Measurements from ENCODE around the gene NCOA3. TPM values are rescaled to one million over a fixed set of nuclear protein-coding genes. Genes with fewer than 3 reads are reported as not detected.
"Not testable (repeated sequence)": the region's sequence is repeated elsewhere in the genome, so short reads cannot be mapped to it uniquely, and the experiment has no call there.

Gene NCOA3
- polyA plus RNA-seq, 3 donors = 5.3 to 8.2 (median 8.2) TPM

DNA sequence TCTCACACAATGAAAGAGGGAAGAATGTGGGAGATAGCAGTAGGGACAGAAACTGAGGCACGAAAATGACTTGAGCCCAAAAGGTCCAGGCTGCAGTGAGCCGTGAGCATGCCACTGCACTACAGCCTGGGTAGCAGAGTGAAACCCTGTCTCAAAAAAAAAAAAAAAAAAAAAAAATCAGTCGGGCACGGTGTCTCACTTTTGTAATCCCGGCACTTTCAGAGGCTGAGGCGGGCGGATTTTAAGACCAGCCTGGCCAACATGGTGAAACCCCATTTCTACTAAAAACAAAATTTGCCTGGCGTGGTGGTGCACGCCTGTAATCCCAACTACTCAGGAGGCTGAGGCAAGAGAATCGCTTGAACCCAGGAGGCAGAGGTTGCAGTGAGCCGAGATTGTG lies 7.1 kb upstream of the NCOA3 start:
- 90 to 95% (median 92%) methylated on average over 11 of the region's 11 CpGs for WGBS, 3 donors
- H3K27ac ChIP-seq (ENCODE audit: low read depth, low read length) = not testable (repeated sequence)

DNA sequence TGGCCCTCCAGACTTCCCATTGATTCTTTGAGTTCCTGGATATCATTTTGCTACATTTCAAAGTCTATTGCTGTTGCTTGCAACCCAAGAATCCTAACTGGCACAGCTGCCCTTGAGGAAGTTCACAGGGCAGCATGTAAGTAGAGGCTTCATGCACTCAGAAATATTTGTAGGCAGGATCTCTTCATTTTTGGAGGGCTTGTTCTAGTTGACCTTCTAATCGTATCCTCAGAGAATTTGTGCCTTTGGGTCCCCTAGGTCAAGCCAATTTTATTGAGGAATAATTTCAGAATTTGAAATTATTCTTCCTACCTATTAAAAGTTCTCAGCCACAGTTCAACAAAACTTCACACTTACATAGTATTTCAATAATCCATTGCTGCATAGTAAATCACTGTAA lies 5.6 kb upstream of the NCOA3 start:
- no peak overlapping the region for H3K27ac ChIP-seq (ENCODE audit: low read depth, low read length)
- WGBS, 3 donors = 96 to 100% (median 97%) methylated on average over 1 of the region's 1 CpG

DNA sequence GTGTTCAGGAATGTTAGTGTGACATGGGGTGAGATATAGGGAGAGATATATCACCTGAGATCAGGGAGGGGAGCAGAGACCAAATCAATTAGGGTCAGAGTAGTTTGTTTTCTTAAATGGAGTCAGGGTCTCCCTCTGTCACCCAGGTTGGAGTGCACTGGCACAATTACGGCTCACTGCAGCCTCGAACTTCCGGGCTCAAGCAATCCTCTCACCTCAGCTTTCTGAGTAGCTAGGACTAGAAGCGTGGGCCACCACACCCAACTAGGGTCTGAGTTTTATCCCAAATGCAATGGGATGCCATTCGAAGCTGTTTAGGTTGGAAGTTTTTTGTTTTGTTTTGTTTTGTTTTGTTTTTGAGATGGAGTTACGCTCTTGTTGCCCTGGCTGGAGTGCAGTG lies 3.1 kb upstream of the NCOA3 start:
- no peak overlapping the region for H3K27ac ChIP-seq (ENCODE audit: low read depth, low read length)
- 89 to 94% (median 93%) methylated on average over 6 of the region's 6 CpGs for WGBS, 3 donors

DNA sequence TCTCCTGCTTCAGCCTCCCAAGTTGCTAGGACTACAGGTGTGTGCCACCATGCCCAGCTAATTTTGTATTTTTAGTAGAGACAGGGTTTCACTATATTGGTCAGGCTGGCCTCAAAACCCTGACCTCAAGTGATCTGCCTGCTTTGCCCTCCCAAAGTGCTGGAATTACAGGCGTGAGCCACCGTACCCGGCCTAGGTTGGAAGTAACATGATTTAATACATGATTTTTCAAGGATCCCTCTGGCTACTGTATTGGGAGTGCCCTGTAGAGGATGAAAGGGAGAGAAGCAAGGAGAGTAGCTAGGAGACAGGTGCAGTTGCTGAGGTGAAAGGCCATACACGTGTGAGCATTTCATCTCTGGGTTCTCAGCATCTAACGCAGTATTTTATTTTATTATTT lies 2.6 kb upstream of the NCOA3 start:
- WGBS, 3 donors = 95 to 98% (median 95%) methylated on average over 5 of the region's 5 CpGs
- no peak overlapping the region for H3K27ac ChIP-seq (ENCODE audit: low read depth, low read length)

DNA sequence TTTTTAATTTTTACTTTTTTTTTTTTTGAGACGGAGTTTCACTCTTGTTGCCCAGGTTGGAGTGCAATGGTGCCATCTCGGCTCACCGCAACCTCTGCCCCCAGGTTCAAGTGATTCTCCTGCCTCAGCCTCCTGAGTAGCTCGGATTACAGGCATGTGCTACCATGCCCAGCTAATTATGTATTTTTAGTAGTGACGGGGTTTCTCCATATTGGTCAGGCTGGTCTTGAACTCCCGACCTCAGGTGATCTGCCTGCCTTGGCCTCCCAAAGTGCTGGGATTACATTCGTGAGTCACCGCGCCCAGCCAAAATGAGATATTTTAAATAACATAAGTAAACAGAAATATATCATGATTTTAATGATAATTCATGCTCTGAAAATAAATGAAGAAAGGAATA lies 1.6 kb upstream of the NCOA3 start:
- 96 to 97% (median 97%) methylated on average over 8 to 9 of the region's 9 CpGs for WGBS, 3 donors
- not testable (repeated sequence) for H3K27ac ChIP-seq (ENCODE audit: low read depth, low read length)

DNA sequence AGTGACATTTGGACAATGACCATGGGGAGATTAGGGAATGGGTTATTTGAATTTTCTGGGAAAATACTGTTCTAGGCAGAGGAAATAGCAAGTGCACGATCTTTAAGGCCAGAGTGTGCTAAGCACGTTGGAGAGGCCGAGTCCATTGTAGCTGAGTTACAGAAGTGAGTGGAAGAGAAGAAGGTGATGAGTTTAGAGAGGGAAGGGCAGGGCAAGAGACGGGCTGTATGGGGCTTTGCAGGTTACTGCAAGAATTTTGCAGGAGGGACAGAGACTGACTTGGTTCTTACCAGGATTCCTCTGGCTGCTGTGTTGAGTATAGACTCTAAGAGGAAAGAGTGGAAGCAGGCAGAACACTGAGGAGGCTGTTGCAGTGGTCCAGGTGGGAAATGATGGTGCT lies 1.1 kb upstream of the NCOA3 start:
- H3K27ac ChIP-seq (ENCODE audit: low read depth, low read length) = no peak overlapping the region
- WGBS, 3 donors = 68 to 73% (median 73%) methylated on average over 4 of the region's 4 CpGs

DNA sequence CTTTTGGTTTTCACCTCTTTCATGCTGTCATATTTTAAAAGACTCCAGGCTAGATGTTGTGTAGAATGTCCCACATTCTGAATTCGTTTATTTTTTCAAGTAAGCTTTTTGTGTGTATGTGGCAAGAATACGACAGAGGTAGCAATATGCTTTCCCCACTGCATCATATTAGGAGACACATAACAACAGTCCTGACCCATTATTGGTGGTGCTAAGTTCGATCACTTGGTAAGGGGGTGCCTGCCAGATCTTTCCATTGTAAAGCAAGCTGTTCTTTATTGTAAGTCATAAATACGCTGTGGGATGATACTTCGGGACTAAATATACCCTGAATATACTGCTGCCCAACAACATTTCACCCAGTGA lies 588 bp upstream of the NCOA3 start:
- 15 to 18% (median 17%) methylated on average over 5 of the region's 5 CpGs for WGBS, 3 donors
- H3K27ac ChIP-seq (ENCODE audit: low read depth, low read length) = no peak overlapping the region

DNA sequence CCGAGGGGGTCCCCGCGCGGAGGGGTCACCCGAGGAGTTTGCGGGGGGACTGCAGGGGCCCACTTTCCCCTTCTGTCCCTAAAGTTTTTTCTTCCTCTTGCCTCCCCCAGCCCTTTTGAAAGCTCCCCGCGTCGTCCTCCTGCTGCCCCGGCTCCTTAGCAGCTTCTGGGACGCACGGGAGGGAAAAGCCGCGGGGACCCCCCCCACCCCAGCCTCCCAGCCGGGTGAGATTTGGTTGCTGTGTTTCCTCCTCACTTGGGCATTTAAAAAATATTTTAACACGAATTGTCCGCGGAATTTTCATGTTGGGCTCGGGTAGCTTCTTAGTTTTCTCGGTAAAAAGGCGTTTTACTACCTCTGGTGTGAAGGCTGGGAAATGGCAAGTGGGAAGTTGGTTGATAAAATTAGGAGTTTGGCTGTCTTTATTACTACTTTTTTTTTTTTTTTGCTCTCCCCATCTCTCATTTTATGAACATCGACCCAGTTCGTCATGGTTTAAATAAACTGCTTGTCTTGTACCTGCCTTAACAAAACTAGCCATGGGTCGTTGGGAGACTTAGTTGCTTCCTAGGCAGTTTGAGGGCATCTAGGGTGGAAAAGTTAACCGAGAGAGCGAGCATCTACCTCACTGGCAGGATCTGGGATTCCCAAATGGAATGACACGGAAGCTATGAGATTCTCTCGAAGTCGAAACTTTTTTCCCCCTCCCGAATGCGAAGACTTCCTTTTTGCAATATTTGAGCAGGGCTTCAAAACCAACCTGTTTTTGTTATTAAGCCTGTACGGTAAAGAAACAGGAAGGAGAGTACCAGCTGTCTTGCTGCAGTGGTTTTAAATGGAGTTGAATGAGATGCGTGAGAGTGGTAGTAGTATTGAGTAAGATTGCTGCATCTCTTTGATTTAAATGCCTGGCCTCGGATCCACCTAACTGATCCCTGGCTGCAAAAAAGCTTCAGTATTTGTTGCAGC lies 868 bp downstream of the NCOA3 start:
- peak overlapping the region; percentile 30 for H3K27ac ChIP-seq (ENCODE audit: low read depth, low read length)
- WGBS, 3 donors = 0 to 1% (median 0%) methylated on average over 29 to 34 of the region's 34 CpGs

DNA sequence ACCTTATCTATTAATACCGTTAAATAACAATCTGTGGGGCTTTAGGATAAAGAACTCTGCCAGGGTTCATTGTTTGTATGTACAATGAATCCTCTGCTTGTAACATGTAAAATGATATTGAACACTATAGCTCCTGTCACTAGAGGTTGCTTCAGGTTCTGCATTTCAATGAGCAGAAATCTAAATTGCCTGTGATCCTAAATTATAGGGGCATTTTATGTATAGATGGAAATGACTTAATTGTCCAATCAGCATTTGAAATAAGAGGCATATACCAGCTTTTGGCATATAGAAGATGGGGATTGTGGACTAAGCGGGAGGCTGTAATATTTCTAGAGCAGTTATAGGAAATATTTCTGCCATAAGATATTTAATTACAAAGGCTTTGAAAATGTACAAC lies 2.0 kb downstream of the NCOA3 start:
- H3K27ac ChIP-seq (ENCODE audit: low read depth, low read length) = no peak overlapping the region
- 47 to 65% (median 62%) methylated on average over 2 of the region's 2 CpGs for WGBS, 3 donors

DNA sequence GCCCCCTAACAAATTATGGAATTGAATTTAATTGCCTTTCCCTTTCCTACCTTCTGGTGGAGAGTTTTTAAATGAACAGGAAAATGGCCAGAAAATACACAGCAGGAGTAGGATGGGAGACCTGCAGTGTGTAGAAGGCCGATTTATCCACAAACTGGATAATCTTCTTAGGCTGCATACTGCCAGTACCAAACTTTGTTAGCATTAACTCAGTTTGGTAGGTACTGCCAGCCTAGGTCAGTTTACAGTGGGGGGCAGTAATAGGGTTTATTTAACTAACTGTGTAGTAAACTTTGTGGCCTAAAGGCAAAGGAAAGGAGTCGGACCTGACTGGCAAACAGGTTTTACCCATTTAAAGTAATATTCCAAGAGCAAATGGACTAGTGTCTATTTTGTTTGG lies 4.6 kb downstream of the NCOA3 start:
- 64 to 88% (median 87%) methylated on average over 2 of the region's 2 CpGs for WGBS, 3 donors
- H3K27ac ChIP-seq (ENCODE audit: low read depth, low read length) = no peak overlapping the region

DNA sequence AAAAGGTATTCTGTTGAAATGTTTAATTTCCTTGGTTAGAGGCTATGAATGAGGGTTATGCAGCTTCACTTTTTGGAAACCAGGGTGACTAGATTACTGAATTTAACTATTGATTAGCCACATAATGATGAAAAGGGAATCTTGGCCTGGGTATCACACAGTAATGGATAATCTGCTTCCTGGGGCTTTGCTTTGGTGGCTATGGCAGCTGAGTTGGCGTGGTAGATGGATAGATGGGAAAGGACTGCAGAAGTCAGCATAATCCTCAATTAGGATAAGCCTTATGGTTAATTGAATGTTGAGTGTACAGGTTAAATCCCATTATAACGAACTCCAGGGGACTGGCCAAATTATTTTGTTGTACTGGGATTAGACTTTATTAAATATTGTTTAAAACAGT lies 5.2 kb downstream of the NCOA3 start:
- H3K27ac ChIP-seq (ENCODE audit: low read depth, low read length) = no peak overlapping the region
- WGBS, 3 donors = 46 to 96% (median 88%) methylated on average over 2 of the region's 2 CpGs

DNA sequence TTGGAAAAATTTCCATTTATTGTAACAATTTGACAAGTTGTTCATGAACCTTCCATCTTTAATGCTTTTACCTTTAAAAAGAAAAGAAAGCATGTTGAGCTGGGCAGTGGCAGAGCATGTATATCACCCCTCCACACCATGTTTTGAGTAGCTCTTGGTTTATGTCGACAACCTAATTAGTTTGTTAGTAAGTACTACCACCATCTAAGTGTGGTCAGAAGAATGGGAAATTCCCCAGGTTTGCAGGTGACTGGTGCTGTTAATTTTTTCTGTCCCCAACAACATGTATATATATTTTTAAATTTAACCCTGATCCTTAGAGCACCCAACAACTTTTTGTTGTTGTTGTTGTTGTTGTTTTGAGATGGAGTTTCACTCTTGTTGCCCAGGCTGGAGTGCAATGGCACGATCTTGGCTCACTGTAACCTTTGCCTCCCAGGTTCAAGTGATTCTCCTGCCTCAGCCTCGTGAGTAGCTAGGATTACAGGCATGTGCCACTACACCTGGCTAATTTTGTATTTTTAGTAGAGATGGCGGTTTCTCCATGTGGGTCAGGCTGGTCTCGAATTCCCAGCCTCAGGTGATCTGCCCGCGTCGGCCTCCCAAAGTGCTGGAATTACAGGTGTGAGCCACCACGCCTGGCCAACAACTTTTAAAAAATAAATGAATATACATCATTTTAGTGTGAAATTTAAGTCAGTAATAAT lies 5.7 kb downstream of the NCOA3 start:
- not testable (repeated sequence) for H3K27ac ChIP-seq (ENCODE audit: low read depth, low read length)
- 94 to 96% (median 95%) methylated on average over 9 of the region's 9 CpGs for WGBS, 3 donors

DNA sequence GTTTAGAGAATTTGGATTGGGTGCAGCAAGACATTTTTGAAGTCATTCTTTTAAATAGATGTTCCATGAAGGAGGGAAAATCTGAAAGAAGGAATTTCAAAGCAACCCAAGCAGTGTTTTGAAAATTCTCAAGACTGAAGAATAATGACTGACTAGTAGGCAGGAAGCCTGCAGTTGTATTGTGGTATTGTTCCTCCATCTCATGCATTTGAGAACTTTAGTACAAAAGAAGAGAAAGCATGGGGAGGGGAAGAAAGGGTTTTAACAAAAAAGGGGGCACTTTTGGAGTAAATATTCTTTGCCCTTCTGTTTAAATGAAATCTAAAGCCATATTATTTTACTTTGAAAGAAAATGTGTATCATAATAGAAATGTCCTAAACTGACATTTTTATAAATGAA lies 6.6 kb downstream of the NCOA3 start:
- no peak overlapping the region for H3K27ac ChIP-seq (ENCODE audit: low read depth, low read length)

DNA sequence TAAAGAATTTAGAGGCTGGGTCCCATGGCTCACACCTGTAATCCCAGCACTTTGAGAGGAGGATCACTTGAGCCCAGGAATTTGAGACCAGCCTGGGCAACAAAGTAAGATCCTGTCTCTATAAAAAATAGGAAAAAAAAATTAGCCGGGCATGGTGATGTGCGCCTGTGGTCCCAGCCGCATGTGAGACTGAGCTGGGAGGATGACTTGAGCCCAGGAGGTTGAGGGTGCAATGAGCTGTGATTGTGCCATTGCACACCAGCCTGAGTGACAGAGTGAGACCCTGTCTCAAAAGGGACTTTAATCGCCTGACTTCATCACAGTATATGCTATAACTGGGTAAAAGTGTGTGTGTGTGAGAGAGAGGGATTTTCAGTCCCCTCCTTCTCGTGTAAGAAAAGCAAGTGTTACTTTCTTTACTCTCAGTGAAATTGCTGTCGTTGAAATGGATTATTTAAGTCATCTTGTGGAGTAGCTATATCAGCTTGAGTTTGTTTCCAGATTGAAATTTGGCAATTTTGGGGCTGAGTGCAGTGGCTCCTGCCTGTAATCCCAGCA lies 7.5 kb downstream of the NCOA3 start:
- 90 to 94% (median 91%) methylated on average over 6 of the region's 6 CpGs for WGBS, 3 donors
- H3K27ac ChIP-seq (ENCODE audit: low read depth, low read length) = no peak overlapping the region

DNA sequence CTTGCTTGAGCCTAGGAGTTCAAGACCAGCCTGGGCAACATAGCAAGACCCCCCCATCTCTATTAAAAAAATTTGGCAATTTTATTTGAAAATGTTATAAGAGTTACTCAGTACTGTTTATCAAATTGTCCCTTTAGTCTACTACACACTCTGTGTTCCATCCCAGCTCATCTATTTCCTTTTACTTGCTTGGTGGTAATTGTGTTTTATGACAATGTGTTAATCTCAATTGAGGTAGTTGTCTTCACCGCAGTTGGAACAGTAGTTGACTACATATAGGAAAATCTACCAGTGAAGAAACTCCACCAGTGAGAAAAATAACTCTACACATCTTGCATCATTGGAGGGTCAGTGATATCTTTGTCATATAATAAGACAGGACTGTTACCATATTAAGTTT lies 8.0 kb downstream of the NCOA3 start:
- H3K27ac ChIP-seq (ENCODE audit: low read depth, low read length) = no peak overlapping the region

DNA sequence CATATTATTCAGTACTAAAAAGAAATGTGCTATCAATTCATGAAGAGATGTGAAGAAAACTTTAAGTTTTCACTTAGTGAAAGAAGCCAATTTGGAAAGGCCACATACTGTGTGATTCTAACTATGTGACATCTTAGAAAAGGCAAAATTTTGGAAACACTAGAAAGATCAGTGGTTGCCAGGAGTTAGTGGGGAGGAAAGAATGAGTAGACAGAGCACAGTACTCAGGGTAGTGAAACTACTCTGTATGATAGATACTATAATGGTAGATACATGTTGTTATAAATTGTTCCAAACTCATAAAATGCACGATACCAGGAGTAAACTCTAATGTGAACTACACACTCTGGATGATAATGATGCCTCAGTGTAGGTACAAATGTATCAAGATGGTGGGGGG lies 14.2 kb downstream of the NCOA3 start:
- no peak overlapping the region for H3K27ac ChIP-seq (ENCODE audit: low read depth, low read length)
- 97 to 100% (median 98%) methylated on average over 1 of the region's 1 CpG for WGBS, 3 donors

More for the DNA sequence above, 8.0 kb downstream of the NCOA3 start:
- 97 to 100% (median 98%) methylated on average over 1 of the region's 1 CpG for WGBS, 3 donors

DNA sequence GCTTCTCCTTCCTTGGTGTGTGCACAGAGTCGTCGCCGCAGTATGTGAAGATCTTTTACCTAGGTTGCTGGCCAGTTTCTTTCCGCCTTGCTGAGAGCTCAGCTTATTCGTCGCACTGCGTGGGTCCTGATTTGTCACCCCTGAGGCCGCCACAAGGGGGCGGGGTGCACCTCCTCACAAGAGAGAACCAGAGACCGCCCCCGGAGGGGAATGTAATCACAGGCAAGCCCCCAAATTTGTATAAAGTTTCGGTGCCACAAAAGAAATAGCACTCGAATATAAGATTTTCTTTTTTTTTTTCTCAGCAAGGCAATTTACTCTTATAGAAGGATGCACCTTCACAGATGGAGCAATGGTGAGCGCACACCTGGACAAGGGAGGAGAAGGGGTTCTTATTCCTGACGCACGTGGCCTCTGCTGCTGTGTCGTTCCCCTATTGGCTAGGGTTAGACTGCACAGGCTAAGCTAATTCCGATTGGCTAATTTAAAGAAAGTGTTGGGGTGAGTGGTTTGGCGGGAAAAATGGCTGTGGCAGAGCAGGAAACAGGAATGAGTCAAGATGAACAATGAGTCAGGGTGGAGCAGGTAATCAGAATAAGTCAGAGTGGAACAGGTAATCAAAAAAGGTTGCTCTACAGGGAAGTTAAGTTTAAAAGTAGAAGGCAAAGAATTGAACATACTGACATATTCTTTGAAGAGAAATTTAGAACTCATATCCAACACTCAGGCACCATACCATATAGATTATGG lies 19.5 kb downstream of the NCOA3 start:
- H3K27ac ChIP-seq (ENCODE audit: low read depth, low read length) = no peak overlapping the region
- WGBS, 3 donors = 98% methylated on average over 19 of the region's 19 CpGs

DNA sequence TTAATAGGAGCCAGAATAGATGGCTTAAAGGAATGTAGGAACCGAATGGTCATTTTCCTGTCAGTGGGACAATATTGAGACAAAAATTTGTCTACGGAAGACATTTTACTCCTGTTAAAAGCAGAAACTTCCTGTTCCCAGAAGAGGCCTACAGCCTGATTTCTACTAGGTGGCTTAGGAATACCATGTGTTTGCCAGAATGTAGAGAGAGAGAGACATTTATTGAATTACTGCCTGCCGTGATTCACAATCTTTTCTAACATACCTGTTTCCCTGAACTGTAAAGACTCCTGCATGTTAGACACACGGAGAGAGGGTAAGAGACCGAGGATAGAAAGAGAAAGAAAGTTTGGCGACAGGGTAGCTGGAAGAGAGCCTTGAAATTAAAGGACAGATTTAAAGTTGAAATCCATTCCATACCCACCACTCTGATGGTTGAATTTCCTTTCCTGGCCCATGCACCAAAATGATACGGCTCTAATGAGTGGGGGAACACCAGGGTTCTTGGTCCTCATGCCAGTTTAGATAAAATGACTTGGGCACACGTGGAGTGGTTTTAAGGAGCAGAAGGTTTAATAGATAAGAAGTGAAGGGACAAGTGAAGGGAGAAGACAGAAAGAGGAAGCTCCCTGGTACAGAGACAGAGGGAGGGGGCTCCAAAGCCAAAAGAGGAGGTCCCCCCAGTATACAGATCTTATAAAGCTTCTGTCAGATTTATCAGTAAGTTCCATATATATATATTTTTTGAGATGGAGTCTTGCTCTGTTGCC lies 22.5 kb downstream of the NCOA3 start:
- no peak overlapping the region for H3K27ac ChIP-seq (ENCODE audit: low read depth, low read length)
- whole genome bisulfite sequencing, 3 donors = 34 to 65% (median 46%) methylated on average over 8 of the region's 8 CpGs
